Tibial nerve (tissue), 3 donors: Measurements from ENCODE around the gene TUBGCP2.

Source experiments
- CTCF ChIP-seq, 5 experiments: fragments of 200-600 bp in 3 of 5; fragments of 450-650 bp in 2 of 5; sonication (generic) in 3 of 5; IDR thresholded peaks; one replicate each; pipeline ENCODE4 v1.5.1; 2016 to 2019; ENCODE audit warnings: antibody characterized with exemption in 5 of 5, mild to moderate bottlenecking in 3 of 5, moderate library complexity in 2 of 5
- POLR2A ChIP-seq, 2 donors: fragments of 450-650 bp; IDR thresholded peaks; one replicate each; pipeline ENCODE4 v1.6.1; 2017; ENCODE audit warnings: antibody characterized with exemption in 2 of 2, mild to moderate bottlenecking in 2 of 2, moderate library complexity in 2 of 2

GRCh38 chr10:133269367-133269766 is 39.3 kb downstream of the TUBGCP2 start:
- TF ChIP-seq CTCF (IDR thresholded peaks at IDR 0.05): no peak
- no peak for TF ChIP-seq POLR2A (IDR thresholded peaks at IDR 0.05)
